ENCODE measurements around the gene ARHGEF4. TPM values are rescaled to one million over a fixed set of nuclear protein-coding genes. Genes with fewer than 3 reads are reported as not detected.

The ARHGEF4 gene
- total and polyA plus RNA-seq, 2 experiments from 2014 or later, result 4.6 to 16.6 TPM

DNA sequence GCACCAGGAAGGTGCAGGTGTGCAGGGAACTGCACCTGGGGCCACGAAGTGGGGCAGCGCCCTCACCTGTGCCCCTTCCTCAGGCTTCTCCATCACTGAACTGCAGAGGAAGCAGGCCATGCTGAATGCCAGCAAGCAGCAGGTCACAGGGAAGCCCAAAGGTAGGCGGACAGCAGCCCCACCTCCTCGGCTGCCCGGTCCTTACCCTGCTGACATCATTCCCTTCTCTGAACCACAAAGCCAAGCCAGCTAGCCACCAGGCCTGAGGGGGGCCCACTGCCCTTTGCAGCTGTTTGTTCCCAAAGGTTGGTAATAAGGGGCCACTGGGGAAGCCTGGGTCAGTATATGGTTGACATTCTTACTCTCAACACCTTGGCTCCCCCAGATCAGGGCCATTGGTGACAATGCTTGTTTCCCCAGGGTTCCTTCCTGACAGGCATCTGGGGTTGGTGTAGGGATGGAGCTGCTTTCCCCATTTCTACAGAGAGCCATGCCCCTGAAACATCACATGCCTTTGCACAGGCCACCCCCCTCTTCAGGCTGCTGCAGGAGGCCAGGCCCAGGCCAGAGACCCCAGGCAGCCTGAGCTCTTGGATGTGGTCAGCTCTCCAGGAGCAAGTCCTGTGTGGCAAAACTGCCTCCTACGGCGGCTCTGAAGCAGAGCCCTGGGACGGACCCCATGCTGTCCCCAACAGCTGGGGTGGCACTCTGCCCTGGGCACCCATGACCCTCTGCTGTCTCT lies 208.7 kb downstream of the ARHGEF4 start:
- H3K27me3 Mint-ChIP-seq (ENCODE audit: insufficient read depth, low read depth, poor library complexity), result peaks cover 11% of the 10 kb centered on the region
- Histone ChIP-seq H3K4me3 (no peak overlapping the region), H3K9me2 (ENCODE audit: insufficient read depth) (no peaks in the 10 kb centered on the region), H3K4me1 (ENCODE audit: insufficient read depth) (no peaks in the 10 kb centered on the region), H3K4me2 (no peak overlapping the region), H3K27me3 (ENCODE audit: insufficient read depth) (no peaks in the 10 kb centered on the region), H4K20me1 (replicated peaks; ENCODE audit: insufficient read depth) (peaks cover 25% of the 10 kb centered on the region), H3K79me2 (replicated peaks; ENCODE audit: insufficient read depth) (no peaks in the 10 kb centered on the region), H2AFZ (no peak overlapping the region), H3K36me3 (ENCODE audit: insufficient read depth) (peaks cover 8% of the 10 kb centered on the region), H3K27ac (ENCODE audit: low read depth) (no peak overlapping the region), H3F3A (replicated peaks; ENCODE audit: low read depth) (no peaks in the 10 kb centered on the region)
- peaks cover 31% of the 10 kb centered on the region for H3K36me3 Mint-ChIP-seq (ENCODE audit: low read depth)
- TF ChIP-seq, protein P1, sequence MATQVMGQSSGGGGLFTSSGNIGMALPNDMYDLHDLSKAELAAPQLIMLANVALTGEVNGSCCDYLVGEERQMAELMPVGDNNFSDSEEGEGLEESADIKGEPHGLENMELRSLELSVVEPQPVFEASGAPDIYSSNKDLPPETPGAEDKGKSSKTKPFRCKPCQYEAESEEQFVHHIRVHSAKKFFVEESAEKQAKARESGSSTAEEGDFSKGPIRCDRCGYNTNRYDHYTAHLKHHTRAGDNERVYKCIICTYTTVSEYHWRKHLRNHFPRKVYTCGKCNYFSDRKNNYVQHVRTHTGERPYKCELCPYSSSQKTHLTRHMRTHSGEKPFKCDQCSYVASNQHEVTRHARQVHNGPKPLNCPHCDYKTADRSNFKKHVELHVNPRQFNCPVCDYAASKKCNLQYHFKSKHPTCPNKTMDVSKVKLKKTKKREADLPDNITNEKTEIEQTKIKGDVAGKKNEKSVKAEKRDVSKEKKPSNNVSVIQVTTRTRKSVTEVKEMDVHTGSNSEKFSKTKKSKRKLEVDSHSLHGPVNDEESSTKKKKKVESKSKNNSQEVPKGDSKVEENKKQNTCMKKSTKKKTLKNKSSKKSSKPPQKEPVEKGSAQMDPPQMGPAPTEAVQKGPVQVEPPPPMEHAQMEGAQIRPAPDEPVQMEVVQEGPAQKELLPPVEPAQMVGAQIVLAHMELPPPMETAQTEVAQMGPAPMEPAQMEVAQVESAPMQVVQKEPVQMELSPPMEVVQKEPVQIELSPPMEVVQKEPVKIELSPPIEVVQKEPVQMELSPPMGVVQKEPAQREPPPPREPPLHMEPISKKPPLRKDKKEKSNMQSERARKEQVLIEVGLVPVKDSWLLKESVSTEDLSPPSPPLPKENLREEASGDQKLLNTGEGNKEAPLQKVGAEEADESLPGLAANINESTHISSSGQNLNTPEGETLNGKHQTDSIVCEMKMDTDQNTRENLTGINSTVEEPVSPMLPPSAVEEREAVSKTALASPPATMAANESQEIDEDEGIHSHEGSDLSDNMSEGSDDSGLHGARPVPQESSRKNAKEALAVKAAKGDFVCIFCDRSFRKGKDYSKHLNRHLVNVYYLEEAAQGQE (IDR thresholded peaks at IDR 0.05; ENCODE audit: unreplicated experiment), result no peak
- TF ChIP-seq, protein P2, sequence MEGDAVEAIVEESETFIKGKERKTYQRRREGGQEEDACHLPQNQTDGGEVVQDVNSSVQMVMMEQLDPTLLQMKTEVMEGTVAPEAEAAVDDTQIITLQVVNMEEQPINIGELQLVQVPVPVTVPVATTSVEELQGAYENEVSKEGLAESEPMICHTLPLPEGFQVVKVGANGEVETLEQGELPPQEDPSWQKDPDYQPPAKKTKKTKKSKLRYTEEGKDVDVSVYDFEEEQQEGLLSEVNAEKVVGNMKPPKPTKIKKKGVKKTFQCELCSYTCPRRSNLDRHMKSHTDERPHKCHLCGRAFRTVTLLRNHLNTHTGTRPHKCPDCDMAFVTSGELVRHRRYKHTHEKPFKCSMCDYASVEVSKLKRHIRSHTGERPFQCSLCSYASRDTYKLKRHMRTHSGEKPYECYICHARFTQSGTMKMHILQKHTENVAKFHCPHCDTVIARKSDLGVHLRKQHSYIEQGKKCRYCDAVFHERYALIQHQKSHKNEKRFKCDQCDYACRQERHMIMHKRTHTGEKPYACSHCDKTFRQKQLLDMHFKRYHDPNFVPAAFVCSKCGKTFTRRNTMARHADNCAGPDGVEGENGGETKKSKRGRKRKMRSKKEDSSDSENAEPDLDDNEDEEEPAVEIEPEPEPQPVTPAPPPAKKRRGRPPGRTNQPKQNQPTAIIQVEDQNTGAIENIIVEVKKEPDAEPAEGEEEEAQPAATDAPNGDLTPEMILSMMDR (conservative IDR thresholded peaks at IDR 0.05; ENCODE audit: low read depth in 2 of 2), result no peak
- TF ChIP-seq ZNF331 (CRISPR knock-in tag; IDR thresholded peaks at IDR 0.05; ENCODE audit: low read depth) (no peak), ZNF114 (CRISPR knock-in tag; IDR thresholded peaks at IDR 0.05) (no peak), CREB1 (CRISPR knock-in tag; IDR thresholded peaks at IDR 0.05; ENCODE audit: low read depth) (no peak), EZH2 (IDR thresholded peaks at IDR 0.05; ENCODE audit: low read depth, unreplicated experiment) (no peak), POLR2AphosphoS5 (IDR thresholded peaks at IDR 0.05; ENCODE audit: low read depth) (no peak), JUNB (IDR thresholded peaks at IDR 0.05; ENCODE audit: unreplicated experiment) (no peak), NANOG (IDR thresholded peaks at IDR 0.05; ENCODE audit: borderline replicate concordance) (no peak)
- TF ChIP-seq, protein P3, sequence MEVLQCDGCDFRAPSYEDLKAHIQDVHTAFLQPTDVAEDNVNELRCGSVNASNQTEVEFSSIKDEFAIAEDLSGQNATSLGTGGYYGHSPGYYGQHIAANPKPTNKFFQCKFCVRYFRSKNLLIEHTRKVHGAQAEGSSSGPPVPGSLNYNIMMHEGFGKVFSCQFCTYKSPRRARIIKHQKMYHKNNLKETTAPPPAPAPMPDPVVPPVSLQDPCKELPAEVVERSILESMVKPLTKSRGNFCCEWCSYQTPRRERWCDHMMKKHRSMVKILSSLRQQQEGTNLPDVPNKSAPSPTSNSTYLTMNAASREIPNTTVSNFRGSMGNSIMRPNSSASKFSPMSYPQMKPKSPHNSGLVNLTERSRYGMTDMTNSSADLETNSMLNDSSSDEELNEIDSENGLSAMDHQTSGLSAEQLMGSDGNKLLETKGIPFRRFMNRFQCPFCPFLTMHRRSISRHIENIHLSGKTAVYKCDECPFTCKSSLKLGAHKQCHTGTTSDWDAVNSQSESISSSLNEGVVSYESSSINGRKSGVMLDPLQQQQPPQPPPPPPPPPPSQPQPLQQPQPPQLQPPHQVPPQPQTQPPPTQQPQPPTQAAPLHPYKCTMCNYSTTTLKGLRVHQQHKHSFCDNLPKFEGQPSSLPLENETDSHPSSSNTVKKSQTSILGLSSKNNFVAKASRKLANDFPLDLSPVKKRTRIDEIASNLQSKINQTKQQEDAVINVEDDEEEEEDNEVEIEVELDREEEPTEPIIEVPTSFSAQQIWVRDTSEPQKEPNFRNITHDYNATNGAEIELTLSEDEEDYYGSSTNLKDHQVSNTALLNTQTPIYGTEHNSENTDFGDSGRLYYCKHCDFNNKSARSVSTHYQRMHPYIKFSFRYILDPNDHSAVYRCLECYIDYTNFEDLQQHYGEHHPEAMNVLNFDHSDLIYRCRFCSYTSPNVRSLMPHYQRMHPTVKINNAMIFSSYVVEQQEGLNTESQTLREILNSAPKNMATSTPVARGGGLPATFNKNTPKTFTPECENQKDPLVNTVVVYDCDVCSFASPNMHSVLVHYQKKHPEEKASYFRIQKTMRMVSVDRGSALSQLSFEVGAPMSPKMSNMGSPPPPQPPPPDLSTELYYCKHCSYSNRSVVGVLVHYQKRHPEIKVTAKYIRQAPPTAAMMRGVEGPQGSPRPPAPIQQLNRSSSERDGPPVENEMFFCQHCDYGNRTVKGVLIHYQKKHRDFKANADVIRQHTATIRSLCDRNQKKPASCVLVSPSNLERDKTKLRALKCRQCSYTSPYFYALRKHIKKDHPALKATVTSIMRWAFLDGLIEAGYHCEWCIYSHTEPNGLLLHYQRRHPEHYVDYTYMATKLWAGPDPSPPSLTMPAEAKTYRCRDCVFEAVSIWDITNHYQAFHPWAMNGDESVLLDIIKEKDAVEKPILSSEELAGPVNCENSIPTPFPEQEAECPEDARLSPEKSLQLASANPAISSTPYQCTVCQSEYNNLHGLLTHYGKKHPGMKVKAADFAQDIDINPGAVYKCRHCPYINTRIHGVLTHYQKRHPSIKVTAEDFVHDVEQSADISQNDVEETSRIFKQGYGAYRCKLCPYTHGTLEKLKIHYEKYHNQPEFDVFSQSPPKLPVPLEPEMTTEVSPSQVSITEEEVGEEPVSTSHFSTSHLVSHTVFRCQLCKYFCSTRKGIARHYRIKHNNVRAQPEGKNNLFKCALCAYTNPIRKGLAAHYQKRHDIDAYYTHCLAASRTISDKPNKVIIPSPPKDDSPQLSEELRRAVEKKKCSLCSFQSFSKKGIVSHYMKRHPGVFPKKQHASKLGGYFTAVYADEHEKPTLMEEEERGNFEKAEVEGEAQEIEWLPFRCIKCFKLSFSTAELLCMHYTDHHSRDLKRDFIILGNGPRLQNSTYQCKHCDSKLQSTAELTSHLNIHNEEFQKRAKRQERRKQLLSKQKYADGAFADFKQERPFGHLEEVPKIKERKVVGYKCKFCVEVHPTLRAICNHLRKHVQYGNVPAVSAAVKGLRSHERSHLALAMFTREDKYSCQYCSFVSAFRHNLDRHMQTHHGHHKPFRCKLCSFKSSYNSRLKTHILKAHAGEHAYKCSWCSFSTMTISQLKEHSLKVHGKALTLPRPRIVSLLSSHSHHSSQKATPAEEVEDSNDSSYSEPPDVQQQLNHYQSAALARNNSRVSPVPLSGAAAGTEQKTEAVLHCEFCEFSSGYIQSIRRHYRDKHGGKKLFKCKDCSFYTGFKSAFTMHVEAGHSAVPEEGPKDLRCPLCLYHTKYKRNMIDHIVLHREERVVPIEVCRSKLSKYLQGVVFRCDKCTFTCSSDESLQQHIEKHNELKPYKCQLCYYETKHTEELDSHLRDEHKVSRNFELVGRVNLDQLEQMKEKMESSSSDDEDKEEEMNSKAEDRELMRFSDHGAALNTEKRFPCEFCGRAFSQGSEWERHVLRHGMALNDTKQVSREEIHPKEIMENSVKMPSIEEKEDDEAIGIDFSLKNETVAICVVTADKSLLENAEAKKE (CRISPR knock-in tag; IDR thresholded peaks at IDR 0.05), result no peak
- H3K9me3 Mint-ChIP-seq, result no peaks in the 10 kb centered on the region; the same call in 2 of the 3 replicates
- H3K4me1 Mint-ChIP-seq, result peaks cover 9% of the 10 kb centered on the region; the same call in 2 of the 3 replicates
- ATAC-seq (peak; percentile 3; the same call in 1 of the 3 replicates), DNase-seq (ENCODE audit: low spot score) (no peak)
- H3K27ac Mint-ChIP-seq, result no peak overlapping the region
- no peak overlapping the region for H3K4me3 Mint-ChIP-seq

Measured in GM23338 (cell line).